Astrocyte (in vitro differentiated cells and primary cell): ENCODE measurements around the gene PI16.

Experiments used
- EZH2 ChIP-seq: IDR thresholded peaks from 2 replicates; pipeline ENCODE4 v1.6.1; 2012; ENCODE audit warnings: mild to moderate bottlenecking, low read length, inconsistent platforms; ENCODE audit not compliant: insufficient read depth
- TF ChIP-seq, protein P1 (sequence below): IDR thresholded peaks from 2 replicates; pipeline ENCODE4 v1.5.1; 2011; ENCODE audit warnings: low read depth, mild to moderate bottlenecking, inconsistent platforms, low read length, moderate library complexity; ENCODE audit not compliant: insufficient read depth

GRCh38 chr6:36924778-36925374 lies 29.7 kb upstream of the PI16 start:
- TF ChIP-seq, protein P1, sequence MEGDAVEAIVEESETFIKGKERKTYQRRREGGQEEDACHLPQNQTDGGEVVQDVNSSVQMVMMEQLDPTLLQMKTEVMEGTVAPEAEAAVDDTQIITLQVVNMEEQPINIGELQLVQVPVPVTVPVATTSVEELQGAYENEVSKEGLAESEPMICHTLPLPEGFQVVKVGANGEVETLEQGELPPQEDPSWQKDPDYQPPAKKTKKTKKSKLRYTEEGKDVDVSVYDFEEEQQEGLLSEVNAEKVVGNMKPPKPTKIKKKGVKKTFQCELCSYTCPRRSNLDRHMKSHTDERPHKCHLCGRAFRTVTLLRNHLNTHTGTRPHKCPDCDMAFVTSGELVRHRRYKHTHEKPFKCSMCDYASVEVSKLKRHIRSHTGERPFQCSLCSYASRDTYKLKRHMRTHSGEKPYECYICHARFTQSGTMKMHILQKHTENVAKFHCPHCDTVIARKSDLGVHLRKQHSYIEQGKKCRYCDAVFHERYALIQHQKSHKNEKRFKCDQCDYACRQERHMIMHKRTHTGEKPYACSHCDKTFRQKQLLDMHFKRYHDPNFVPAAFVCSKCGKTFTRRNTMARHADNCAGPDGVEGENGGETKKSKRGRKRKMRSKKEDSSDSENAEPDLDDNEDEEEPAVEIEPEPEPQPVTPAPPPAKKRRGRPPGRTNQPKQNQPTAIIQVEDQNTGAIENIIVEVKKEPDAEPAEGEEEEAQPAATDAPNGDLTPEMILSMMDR, result no peak
- no peak for TF ChIP-seq EZH2
